ENCODE data around the gene ERC2.

ERC2 gene

GRCh38 chr3:55584716-55585368, 883.4 kb downstream of the ERC2 start:
- DNase-seq (ENCODE audit: low spot score) = no peak

GRCh38 chr3:55584030-55584429, 884.2 kb downstream of the ERC2 start:
- DNase-seq (ENCODE audit: low spot score) = no peak

- DNase-seq (ENCODE audit: low spot score) = no peak
Measured at GRCh38 chr3:55583475-55583874, 884.8 kb downstream of the ERC2 start.

GRCh38 chr3:55579496-55579895, 888.8 kb downstream of the ERC2 start:
- no peak for DNase-seq (ENCODE audit: low spot score)

- DNase-seq (ENCODE audit: low spot score) = no peak
Measured at GRCh38 chr3:55576621-55577388, 891.5 kb downstream of the ERC2 start.

- DNase-seq (ENCODE audit: low spot score) = no peak
Measured at GRCh38 chr3:55574671-55575070, 893.6 kb downstream of the ERC2 start.

- DNase-seq (ENCODE audit: low spot score) = no peak
Measured at GRCh38 chr3:55572816-55573215, 895.5 kb downstream of the ERC2 start.

- no peak for DNase-seq (ENCODE audit: low spot score)
Measured at GRCh38 chr3:55571913-55572312, 896.4 kb downstream of the ERC2 start.

- no peak for DNase-seq (ENCODE audit: low spot score)
Measured at GRCh38 chr3:55571216-55571813, 897.0 kb downstream of the ERC2 start.

GRCh38 chr3:55570271-55570711, 898.0 kb downstream of the ERC2 start:
- DNase-seq (ENCODE audit: low spot score) = no peak

- DNase-seq (ENCODE audit: low spot score) = no peak
Measured at GRCh38 chr3:55569033-55569599, 899.2 kb downstream of the ERC2 start.

GRCh38 chr3:55567615-55568014, 900.7 kb downstream of the ERC2 start:
- DNase-seq (ENCODE audit: low spot score) = no peak

GRCh38 chr3:55567121-55567520, 901.1 kb downstream of the ERC2 start:
- DNase-seq (ENCODE audit: low spot score) = no peak

- DNase-seq (ENCODE audit: low spot score) = no peak
Measured at GRCh38 chr3:55565521-55565920, 902.7 kb downstream of the ERC2 start.

GRCh38 chr3:55564726-55565125, 903.5 kb downstream of the ERC2 start:
- no peak for DNase-seq (ENCODE audit: low spot score)

GRCh38 chr3:55562700-55563099, 905.6 kb downstream of the ERC2 start:
- no peak for DNase-seq (ENCODE audit: low spot score)

GRCh38 chr3:55559500-55560423, 908.5 kb downstream of the ERC2 start:
- no peak for DNase-seq (ENCODE audit: low spot score)

GRCh38 chr3:55558316-55558715, 910.0 kb downstream of the ERC2 start:
- DNase-seq (ENCODE audit: low spot score) = no peak

GRCh38 chr3:55557549-55557948, 910.7 kb downstream of the ERC2 start:
- DNase-seq (ENCODE audit: low spot score) = no peak

GRCh38 chr3:55556619-55557537, 911.4 kb downstream of the ERC2 start:
- no peak for DNase-seq (ENCODE audit: low spot score)
